IMR-90 (cell line): Measurements from ENCODE around the gene CCL11.

Source experiments
- CTCF ChIP-seq: conservative IDR thresholded peaks from 2 replicates; pipeline ENCODE4 v1.5.1; 2012; ENCODE audit warnings: mild to moderate bottlenecking, low read depth, low read length, improper control_type of control experiment
- RAD21 ChIP-seq: IDR thresholded peaks from 2 replicates; pipeline ENCODE4 v1.6.1; 2012; ENCODE audit warnings: low read length, improper control_type of control experiment
- SMC3 ChIP-seq: fragments of 150-350 bp; IDR thresholded peaks from 2 replicates; pipeline ENCODE4 v1.6.1; 2016; ENCODE audit warnings: low read depth, mild to moderate bottlenecking, antibody characterized with exemption, low read length, moderate library complexity
- USF2 ChIP-seq: fragments of 150-350 bp; IDR thresholded peaks from 2 replicates; pipeline ENCODE4 v1.6.1; 2017; ENCODE audit warnings: mild to moderate bottlenecking, antibody characterized with exemption, low read length, low read depth

- TF ChIP-seq CTCF (no peak), RAD21 (no peak), SMC3 (no peak), USF2 (peak; percentile 8; the same call in 1 of the 2 replicates)
Measured at GRCh38 chr17:34299956-34300577, 14.5 kb downstream of the CCL11 start.
